Bronchial epithelial cell (primary cell): ENCODE measurements around the gene RNF166. TPM values are rescaled to one million over a fixed set of nuclear protein-coding genes. Genes with fewer than 3 reads are reported as not detected.

ENCODE experiments used
- DNase-seq: peaks from one replicate; pipeline ENCODE4 v3.0.0-alpha.2; 2010; ENCODE audit warnings: low read depth
- FAIRE-seq: peaks from 2 replicates; lab custom pipeline; 2011; peaks lifted over from hg19 to GRCh38; lab: Jason Lieb, UNC
- H3K27me3 ChIP-seq: 2 replicates; pipeline ENCODE4 v1.5.1; 2011; ENCODE audit warnings: low read length; ENCODE audit not compliant: control insufficient read depth, insufficient read depth
- H3K36me3 ChIP-seq: 2 replicates; pipeline ENCODE4 v1.5.1; 2011; ENCODE audit warnings: low read length; ENCODE audit not compliant: control insufficient read depth, insufficient read depth
- H3K4me3 ChIP-seq: 2 replicates; pipeline ENCODE4 v1.5.1; 2011; ENCODE audit warnings: mild to moderate bottlenecking, low read depth, low read length, control low read depth
- CTCF ChIP-seq: IDR thresholded peaks from 2 replicates; pipeline ENCODE4 v1.5.1; 2011; ENCODE audit warnings: mild to moderate bottlenecking, moderate library complexity, low read length, control low read depth, inconsistent platforms; ENCODE audit not compliant: insufficient read depth, severe bottlenecking
- total RNA-seq: library from RNA; depleted of rRNA; stranded (reverse); fragments of >200 nt; gene quantifications from 2 replicates; pipeline ENCODE4 v1.2.1, GENCODE V29; 2014

The RNF166 gene
- total RNA-seq, 1 donor from 2014 or later: 9.7 TPM

- Histone ChIP-seq H3K27me3 (no peaks in the 10 kb centered on the region), H3K36me3 (peaks cover 45% of the 10 kb centered on the region), H3K4me3 (no peak overlapping the region)
- FAIRE-seq (no peak), DNase-seq (no peak)
- TF ChIP-seq CTCF: no peak
Observed at GRCh38 chr16:88732961-88733294, 26.7 kb upstream of the RNF166 start.

- TF ChIP-seq CTCF: no peak
- FAIRE-seq (no peak), DNase-seq (no peak)
- no peaks in the 10 kb centered on the region for H3K27me3 ChIP-seq
- H3K36me3 ChIP-seq: peaks cover 50% of the 10 kb centered on the region
- no peak overlapping the region for H3K4me3 ChIP-seq
Observed at GRCh38 chr16:88732172-88732960, 26.2 kb upstream of the RNF166 start.

- H3K27me3 ChIP-seq: no peaks in the 10 kb centered on the region
- DNase-seq (no peak), FAIRE-seq (no peak)
- peaks cover 48% of the 10 kb centered on the region for H3K36me3 ChIP-seq
- no peak overlapping the region for H3K4me3 ChIP-seq
- TF ChIP-seq CTCF: no peak
Observed at GRCh38 chr16:88731699-88732098, 25.5 kb upstream of the RNF166 start.

GRCh38 chr16:88730632-88731607 is 24.7 kb upstream of the RNF166 start:
- H3K4me3 ChIP-seq: no peak overlapping the region
- DNase-seq (no peak), FAIRE-seq (no peak)
- H3K27me3 ChIP-seq: no peaks in the 10 kb centered on the region
- peaks cover 46% of the 10 kb centered on the region for H3K36me3 ChIP-seq
- TF ChIP-seq CTCF: no peak

GRCh38 chr16:88727871-88728270 is 21.7 kb upstream of the RNF166 start:
- DNase-seq (no peak), FAIRE-seq (peak; percentile 68)
- Histone ChIP-seq H3K36me3 (peaks cover 44% of the 10 kb centered on the region), H3K4me3 (no peak overlapping the region), H3K27me3 (no peaks in the 10 kb centered on the region)
- TF ChIP-seq CTCF: no peak
